Skeletal muscle cell (primary cell): Measurements from ENCODE around the gene ZGRF1.
"Not testable (repeated sequence)": the region's sequence is repeated elsewhere in the genome, so short reads cannot be mapped to it uniquely, and the experiment has no call there.

Source experiments
- DNase-seq: peaks from one replicate; pipeline ENCODE4 v3.0.0-alpha.2; 2010; ENCODE audit warnings: low read depth
- H3K4me3 ChIP-seq: 2 replicates; pipeline ENCODE4 v1.5.1; 2011; ENCODE audit warnings: low read depth, mild to moderate bottlenecking, control low read depth, low read length, moderate library complexity

ZGRF1 gene, protein sequence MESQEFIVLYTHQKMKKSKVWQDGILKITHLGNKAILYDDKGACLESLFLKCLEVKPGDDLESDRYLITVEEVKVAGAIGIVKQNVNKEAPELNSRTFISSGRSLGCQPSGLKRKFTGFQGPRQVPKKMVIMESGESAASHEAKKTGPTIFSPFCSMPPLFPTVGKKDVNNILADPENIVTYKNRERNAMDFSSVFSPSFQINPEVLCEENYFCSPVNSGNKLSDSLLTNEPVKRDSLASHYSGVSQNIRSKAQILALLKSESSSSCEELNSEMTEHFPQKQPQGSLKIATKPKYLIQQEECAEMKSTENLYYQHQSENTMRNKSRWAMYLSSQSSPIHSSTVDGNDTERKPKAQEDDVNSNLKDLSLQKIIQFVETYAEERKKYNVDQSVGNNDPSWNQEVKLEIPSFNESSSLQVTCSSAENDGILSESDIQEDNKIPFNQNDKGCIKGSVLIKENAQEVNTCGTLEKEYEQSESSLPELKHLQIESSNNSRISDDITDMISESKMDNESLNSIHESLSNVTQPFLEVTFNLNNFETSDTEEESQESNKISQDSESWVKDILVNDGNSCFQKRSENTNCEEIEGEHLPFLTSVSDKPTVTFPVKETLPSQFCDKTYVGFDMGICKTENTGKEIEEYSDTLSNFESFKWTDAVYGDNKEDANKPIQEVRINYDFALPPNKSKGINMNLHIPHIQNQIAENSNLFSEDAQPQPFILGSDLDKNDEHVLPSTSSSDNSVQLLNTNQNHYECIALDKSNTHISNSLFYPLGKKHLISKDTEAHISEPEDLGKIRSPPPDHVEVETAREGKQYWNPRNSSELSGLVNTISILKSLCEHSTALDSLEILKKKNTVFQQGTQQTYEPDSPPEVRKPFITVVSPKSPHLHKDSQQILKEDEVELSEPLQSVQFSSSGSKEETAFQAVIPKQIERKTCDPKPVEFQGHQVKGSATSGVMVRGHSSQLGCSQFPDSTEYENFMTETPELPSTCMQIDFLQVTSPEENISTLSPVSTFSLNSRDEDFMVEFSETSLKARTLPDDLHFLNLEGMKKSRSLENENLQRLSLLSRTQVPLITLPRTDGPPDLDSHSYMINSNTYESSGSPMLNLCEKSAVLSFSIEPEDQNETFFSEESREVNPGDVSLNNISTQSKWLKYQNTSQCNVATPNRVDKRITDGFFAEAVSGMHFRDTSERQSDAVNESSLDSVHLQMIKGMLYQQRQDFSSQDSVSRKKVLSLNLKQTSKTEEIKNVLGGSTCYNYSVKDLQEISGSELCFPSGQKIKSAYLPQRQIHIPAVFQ (N-terminal part only)

GRCh38 chr4:112636688-112637551 lies at the start of gene ZGRF1, which contains the start of gene LARP7:
Gene ZGRF1 (minus strand): TSS chr4:112636909. CDS start chr4:112633176, 3,733 bp downstream.
Gene LARP7 (plus strand): TSS chr4:112637143. CDS start chr4:112644670, 7,527 bp downstream.
- DNase-seq = peak; percentile 98
- peak within 1 kb of the TSS; percentile 88 for H3K4me3 ChIP-seq

DNA sequence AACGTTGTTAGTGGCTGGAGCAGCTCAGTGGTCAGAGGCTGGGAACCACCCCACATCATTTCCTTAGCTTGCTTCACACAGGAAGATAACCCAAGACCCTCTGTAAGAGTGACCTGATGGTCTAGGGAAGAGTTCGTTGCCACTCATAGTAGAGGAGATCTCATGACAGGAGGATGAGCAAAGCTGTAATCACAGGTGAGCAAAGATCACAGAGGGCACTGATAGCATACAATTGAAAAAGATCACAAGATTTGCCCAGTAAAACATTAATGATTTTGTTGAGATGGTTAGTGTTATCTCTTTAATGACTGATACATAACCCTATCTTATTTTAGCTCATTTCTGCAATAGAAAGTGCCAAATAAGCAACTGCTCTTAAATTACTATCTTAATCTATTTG lies 44.3 kb upstream of the ZGRF1 start:
- no peak for DNase-seq
- no peak overlapping the region for H3K4me3 ChIP-seq

GRCh38 chr4:112677519-112678091 lies 40.9 kb upstream of the ZGRF1 start:
- no peak overlapping the region for H3K4me3 ChIP-seq
- no peak for DNase-seq

DNA sequence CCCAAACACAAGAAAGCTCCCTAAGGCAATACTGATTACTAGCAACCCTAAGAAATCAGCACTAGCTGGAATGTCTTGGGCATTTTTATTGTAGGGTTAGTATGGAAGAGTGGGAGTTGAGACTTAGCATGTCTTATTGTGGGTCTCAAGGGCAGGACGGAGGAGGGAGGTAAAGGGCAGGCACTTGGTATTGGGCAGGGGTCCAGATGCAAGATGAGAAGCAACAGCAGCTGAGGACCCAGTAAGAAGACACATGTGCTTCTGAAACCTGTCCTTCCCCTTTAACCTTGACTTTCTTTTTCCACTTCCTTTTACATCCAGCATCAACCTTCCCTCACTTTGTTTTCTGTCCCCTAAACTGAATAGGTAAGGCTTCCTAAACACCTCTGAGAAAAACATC lies 37.7 kb upstream of the ZGRF1 start:
- no peak for DNase-seq
- H3K4me3 ChIP-seq = no peak overlapping the region

DNA sequence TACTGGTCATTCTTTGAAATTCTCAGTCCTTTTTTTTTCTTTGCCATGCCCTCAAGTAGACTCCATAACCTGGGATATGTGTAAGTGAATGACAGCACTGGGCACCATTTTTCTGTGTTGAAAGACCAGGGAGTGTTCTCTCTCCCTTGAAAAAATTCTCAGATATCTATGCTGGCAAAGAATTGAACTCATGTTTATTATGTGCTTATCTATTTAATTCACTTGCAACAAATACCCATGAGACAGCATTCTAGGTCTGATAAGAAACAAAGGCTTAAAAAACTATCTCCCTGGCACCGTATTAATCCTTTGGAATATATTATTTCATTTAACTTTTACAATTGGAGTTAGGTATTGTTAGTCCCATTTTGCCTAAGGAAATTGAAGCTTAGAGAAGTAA lies 37.0 kb upstream of the ZGRF1 start:
- no peak for DNase-seq
- no peak overlapping the region for H3K4me3 ChIP-seq

DNA sequence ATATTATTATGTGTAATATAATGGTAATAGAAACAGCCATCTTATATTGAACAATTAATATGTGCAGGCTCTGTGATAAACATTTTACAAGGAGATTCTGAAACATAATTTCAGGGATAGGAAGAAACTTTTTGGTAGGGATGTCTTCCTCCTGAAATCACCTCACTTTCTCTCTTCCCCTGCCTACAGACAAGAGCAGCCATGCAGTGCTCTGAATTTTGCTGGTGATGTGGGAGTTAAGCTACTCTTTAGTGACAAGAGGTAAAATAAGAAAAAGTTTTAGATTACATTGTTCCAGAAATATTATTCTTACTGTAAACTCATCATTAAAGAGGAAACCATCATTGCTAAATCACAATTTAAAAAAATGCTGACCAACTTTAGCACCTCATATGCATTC lies 36.4 kb upstream of the ZGRF1 start:
- DNase-seq = no peak

GRCh38 chr4:112668131-112668530 lies 31.4 kb upstream of the ZGRF1 start:
- H3K4me3 ChIP-seq = no peak overlapping the region
- no peak for DNase-seq

More for the DNA sequence above, 36.4 kb upstream of the ZGRF1 start:
- H3K4me3 ChIP-seq = no peak overlapping the region

GRCh38 chr4:112664611-112665010 lies 27.9 kb upstream of the ZGRF1 start:
- no peak for DNase-seq
- H3K4me3 ChIP-seq = no peak overlapping the region

DNA sequence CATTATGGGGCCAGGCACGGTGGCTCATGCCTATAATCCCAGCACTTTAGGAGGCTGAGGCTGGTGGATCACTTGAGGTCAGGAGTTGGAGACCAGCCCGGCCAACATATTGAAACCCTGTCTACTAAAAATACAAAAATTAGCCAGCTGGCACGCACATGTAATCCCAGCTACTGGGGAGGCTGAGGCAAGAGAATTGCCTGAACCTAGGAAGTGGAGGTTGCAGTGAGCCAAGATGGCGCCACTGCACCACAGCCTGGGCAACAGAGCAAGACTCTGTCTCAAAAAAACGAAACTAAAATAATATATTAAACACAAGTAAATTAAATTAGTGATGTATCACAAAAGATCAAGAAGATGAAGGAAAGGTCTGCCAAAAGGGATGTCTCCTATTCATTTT lies 19.4 kb upstream of the ZGRF1 start:
- H3K4me3 ChIP-seq, DNase-seq: not testable (repeated sequence)

DNA sequence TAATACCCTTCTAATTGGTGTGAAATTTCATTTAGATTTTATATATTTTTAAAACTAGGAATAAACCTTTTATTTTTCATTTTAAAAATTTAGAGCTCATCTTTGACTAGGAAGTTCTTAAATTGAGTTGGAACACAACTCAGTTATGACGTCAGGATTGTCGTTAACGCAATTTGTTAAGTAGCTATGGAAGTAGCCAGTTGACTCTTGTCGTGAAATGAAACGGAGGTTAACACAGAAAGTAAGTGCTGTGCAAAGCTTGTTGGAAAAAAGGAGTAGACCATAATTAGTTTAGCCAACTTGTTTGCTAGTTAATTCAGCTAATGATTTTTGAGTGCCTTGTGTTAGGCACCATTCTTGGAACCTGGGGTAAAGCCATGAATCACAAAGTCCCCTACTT lies 18.6 kb upstream of the ZGRF1 start:
- H3K4me3 ChIP-seq = no peak overlapping the region
- DNase-seq = no peak

- no peak overlapping the region for H3K4me3 ChIP-seq
- DNase-seq = no peak
These were observed 15.5 kb upstream of the ZGRF1 start for GRCh38 chr4:112652216-112652615.

GRCh38 chr4:112651641-112652040 lies 14.9 kb upstream of the ZGRF1 start:
- no peak overlapping the region for H3K4me3 ChIP-seq

GRCh38 chr4:112650332-112650731 lies 13.6 kb upstream of the ZGRF1 start:
- H3K4me3 ChIP-seq = no peak overlapping the region
- DNase-seq = no peak

More at GRCh38 chr4:112651641-112652040, 14.9 kb upstream of the ZGRF1 start:
- DNase-seq = no peak

GRCh38 chr4:112649055-112649408 lies 12.3 kb upstream of the ZGRF1 start:
- DNase-seq = no peak
- H3K4me3 ChIP-seq = no peak overlapping the region

DNA sequence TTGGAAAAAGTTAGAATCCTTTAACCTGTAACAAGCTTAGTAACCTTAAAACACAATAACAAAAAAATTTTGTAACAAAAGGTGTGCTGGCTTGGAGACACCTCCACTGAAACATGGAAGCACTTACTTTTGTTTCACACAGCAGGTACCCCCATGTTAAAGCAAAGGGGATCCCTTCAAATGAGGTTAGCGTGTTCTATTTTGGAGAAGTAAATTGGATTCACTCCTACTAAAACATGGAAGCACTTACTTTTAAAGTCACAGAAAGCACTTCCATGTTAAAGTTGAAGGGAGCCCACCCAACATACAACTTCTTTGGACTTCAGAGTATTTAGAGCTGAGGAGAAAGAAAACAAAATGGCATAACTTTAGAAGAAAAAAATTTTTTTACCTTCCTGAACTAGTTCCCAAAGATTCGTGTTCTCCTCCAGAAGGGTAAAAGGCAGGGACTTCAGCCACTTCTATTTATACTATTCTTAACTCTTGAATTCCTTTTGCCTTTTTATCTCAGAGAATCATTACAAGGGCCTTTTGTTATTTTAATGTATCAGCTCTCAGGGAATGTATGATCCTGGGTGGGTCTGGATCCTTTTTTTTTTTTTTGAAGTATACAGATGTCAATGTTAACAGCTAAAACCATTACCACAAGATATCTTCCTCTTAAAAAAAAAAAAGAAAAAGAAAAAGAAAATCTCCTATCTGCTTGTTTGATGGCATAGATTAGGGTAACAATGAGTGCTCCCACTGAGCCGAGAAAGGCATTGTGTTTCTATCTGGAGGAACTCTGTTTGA lies 11.8 kb upstream of the ZGRF1 start:
- no peak overlapping the region for H3K4me3 ChIP-seq
- no peak for DNase-seq

GRCh38 chr4:112647785-112648184 lies 11.1 kb upstream of the ZGRF1 start:
- no peak overlapping the region for H3K4me3 ChIP-seq
- DNase-seq = no peak

DNA sequence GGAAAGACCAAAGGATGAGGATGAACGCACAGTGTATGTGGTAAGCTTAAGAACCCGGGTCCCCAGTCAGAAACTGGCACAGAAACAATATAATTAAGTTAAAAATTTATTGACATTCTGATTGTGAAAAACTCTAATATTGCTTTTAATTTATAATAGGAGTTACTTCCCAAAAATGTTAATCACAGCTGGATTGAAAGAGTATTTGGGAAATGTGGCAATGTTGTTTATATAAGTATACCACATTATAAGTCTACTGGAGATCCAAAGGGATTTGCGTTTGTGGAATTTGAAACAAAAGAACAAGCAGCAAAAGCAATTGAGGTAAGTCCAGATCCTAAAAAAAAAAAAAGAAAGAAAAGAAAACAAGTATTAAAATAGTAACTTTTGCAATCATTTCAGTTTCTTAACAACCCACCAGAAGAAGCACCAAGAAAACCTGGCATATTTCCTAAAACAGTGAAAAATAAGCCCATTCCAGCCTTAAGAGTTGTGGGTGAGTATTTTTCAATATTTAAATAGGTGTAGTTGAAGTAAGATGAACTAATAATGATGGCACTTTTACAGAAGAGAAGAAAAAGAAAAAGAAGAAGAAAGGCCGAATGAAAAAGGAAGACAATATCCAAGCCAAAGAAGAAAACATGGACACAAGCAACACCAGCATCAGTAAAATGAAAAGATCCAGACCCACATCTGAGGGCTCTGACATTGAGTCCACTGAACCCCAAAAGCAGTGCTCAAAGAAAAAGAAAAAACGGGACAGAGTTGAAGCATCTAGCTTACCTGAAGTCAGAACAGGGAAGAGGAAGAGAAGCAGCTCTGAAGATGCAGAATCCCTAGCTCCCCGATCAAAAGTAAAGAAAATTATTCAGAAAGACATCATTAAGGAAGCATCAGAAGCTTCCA lies 10.2 kb upstream of the ZGRF1 start:
- DNase-seq = no peak
- no peak overlapping the region for H3K4me3 ChIP-seq
